Lower lobe of right lung (tissue), 2 donors: Measurements from ENCODE around the gene CCDC24. TPM values are rescaled to one million over a fixed set of nuclear protein-coding genes. Genes with fewer than 3 reads are reported as not detected.

Experiments used
- ATAC-seq, 2 donors: fragments of 200-7000 bp; cut with Tn5 transposase; one replicate each; pipeline ENCODE4 v1.9.1; 2020 to 2022; ENCODE audit warnings: mild to moderate bottlenecking in 2 of 2, moderate library complexity in 2 of 2
- DNase-seq: peaks from one replicate; pipeline ENCODE4 v3.0.0-alpha.2; 2020
- H3K27ac ChIP-seq: fragments of 200-600 bp; one replicate; pipeline ENCODE4 v1.8.0; 2022
- H3K27me3 ChIP-seq: fragments of 200-600 bp; one replicate; pipeline ENCODE4 v1.8.0; 2022; ENCODE audit warnings: low read depth
- H3K36me3 ChIP-seq: fragments of 200-600 bp; one replicate; pipeline ENCODE4 v1.8.0; 2022; ENCODE audit warnings: mild to moderate bottlenecking
- H3K4me1 ChIP-seq: fragments of 200-600 bp; one replicate; pipeline ENCODE4 v1.8.0; 2022
- H3K4me3 ChIP-seq: fragments of 200-600 bp; one replicate; pipeline ENCODE4 v1.8.0; 2022; ENCODE audit warnings: mild to moderate bottlenecking
- H3K9me3 ChIP-seq: fragments of 200-600 bp; one replicate; pipeline ENCODE4 v1.8.0; 2022
- CTCF ChIP-seq: fragments of 200-600 bp; IDR thresholded peaks from one replicate; pipeline ENCODE4 v1.8.0; 2022; ENCODE audit warnings: antibody characterized with exemption, mild to moderate bottlenecking
- intact Hi-C: fragments of 100-400 bp; cut with DNase I; formaldehyde crosslinking; loops from one replicate; pipeline ENCODE4 v1.11.0; 2022
- total RNA-seq: library from RNA; stranded (reverse); fragmentation: NEBNext Ultra II Directional; extraction: Animal tissue kit (Norgen Biotek cat#: 25700); gene quantifications from one replicate; pipeline ENCODE4 v1.2.1, GENCODE V29; 2021
- donor health status: DM: no; HTN: yes; CAD: no; lungs with severe emphysema.

The CCDC24 gene
- total RNA-seq, 1 donor from 2014 or later, result 10.7 TPM

- intact Hi-C loops, result no loop called here
- DNase-seq (no peak), ATAC-seq (no peak)
- no peaks in the 10 kb centered on the region for H3K36me3 ChIP-seq
- no peak overlapping the region for H3K4me3 ChIP-seq
- no peak for TF ChIP-seq CTCF
- no peak overlapping the region for H3K27ac ChIP-seq
- H3K9me3 ChIP-seq, result no peaks in the 10 kb centered on the region
- H3K4me1 ChIP-seq, result peaks cover 16% of the 10 kb centered on the region
- H3K27me3 ChIP-seq, result no peaks in the 10 kb centered on the region
These were observed 2.7 kb downstream of the CCDC24 start for GRCh38 chr1:43994071-43994470.

GRCh38 chr1:43994794-43995790, 3.7 kb downstream of the CCDC24 start:
- H3K9me3 ChIP-seq, result no peaks in the 10 kb centered on the region
- H3K4me1 ChIP-seq, result peaks cover 16% of the 10 kb centered on the region
- no peak overlapping the region for H3K4me3 ChIP-seq
- no peak for TF ChIP-seq CTCF
- H3K27ac ChIP-seq, result no peak overlapping the region
- ATAC-seq (no peak), DNase-seq (no peak)
- intact Hi-C loops, result no loop called here
- H3K36me3 ChIP-seq, result peaks cover 5% of the 10 kb centered on the region
- no peaks in the 10 kb centered on the region for H3K27me3 ChIP-seq

GRCh38 chr1:43995984-43996732, 4.8 kb downstream of the CCDC24 start:
- DNase-seq, result no peak
- intact Hi-C loops, result no loop called here

DNA sequence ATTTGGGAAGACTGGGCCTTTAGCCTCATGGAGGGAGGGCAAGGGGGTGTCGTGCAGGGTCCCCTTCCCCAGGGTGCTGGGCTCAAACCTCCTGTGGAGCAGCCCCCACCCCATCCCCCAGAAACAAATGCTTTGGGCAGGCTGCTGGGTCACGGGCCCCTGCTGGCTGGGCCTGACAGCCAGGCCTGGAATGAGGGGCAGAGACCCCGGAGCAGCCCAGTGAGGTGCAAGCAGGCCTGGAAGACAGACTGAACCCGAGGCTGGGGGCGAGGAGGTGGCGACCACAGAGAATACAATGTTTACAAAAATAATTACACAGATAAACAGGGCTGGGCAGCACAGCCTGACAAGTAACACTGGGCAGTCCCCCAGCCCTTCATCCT, 5.3 kb downstream of the CCDC24 start:
- no peak for ATAC-seq
- Histone ChIP-seq H3K4me1 (peaks cover 8% of the 10 kb centered on the region), H3K27me3 (no peaks in the 10 kb centered on the region), H3K9me3 (no peaks in the 10 kb centered on the region), H3K4me3 (no peak overlapping the region), H3K36me3 (peaks cover 18% of the 10 kb centered on the region), H3K27ac (no peak overlapping the region)
- DNase-seq, result no peak
- no peak for TF ChIP-seq CTCF
- intact Hi-C loops, result no loop called here

More at GRCh38 chr1:43995984-43996732, 4.8 kb downstream of the CCDC24 start:
- no peak overlapping the region for H3K27ac ChIP-seq
- H3K9me3 ChIP-seq, result no peaks in the 10 kb centered on the region
- H3K27me3 ChIP-seq, result no peaks in the 10 kb centered on the region
- H3K36me3 ChIP-seq, result peaks cover 16% of the 10 kb centered on the region
- ATAC-seq, result no peak
- H3K4me1 ChIP-seq, result peaks cover 8% of the 10 kb centered on the region
- H3K4me3 ChIP-seq, result no peak overlapping the region
- no peak for TF ChIP-seq CTCF

GRCh38 chr1:43997295-43997999, 6.0 kb downstream of the CCDC24 start:
- H3K27me3 ChIP-seq, result no peaks in the 10 kb centered on the region
- TF ChIP-seq CTCF, result no peak
- H3K9me3 ChIP-seq, result no peaks in the 10 kb centered on the region
- ATAC-seq (no peak), DNase-seq (no peak)
- peaks cover 2% of the 10 kb centered on the region for H3K4me1 ChIP-seq
- H3K27ac ChIP-seq, result no peak overlapping the region
- H3K36me3 ChIP-seq, result peaks cover 18% of the 10 kb centered on the region
- intact Hi-C loops, result no loop called here
- no peak overlapping the region for H3K4me3 ChIP-seq
